Lung (tissue), 12 donors: ENCODE measurements around the gene ACBD6. TPM values are rescaled to one million over a fixed set of nuclear protein-coding genes. Genes with fewer than 3 reads are reported as not detected.

Experiments
- ATAC-seq: fragments of 200-7000 bp; cut with Tn5 transposase; one replicate; pipeline ENCODE4 v1.9.1; 2020; ENCODE audit warnings: moderate number of reproducible peaks; ENCODE audit not compliant: insufficient read depth, low FRiP score
- DNase-seq, 3 donors: peaks; one replicate each; pipeline ENCODE4 v3.0.0-alpha.2; 2013 to 2017
- H3K27ac ChIP-seq, 2 donors: one replicate each; pipeline ENCODE4 v1.5.1; 2013; ENCODE audit warnings: mild to moderate bottlenecking in 2 of 2, moderate library complexity in 2 of 2, control low read depth in 1 of 2, inconsistent platforms in 1 of 2, low read depth in 1 of 2, low read length in 1 of 2
- H3K27me3 ChIP-seq, 3 donors: one replicate each; pipeline ENCODE4 v1.5.1; 2013; ENCODE audit warnings: low read length in 2 of 3; ENCODE audit not compliant: control insufficient read depth in 3 of 3, insufficient read depth in 3 of 3
- H3K36me3 ChIP-seq, 4 donors: one replicate each; pipeline ENCODE4 v1.5.1; 2013; ENCODE audit warnings: low read length in 4 of 4, mild to moderate bottlenecking in 1 of 4, moderate library complexity in 1 of 4; ENCODE audit not compliant: control insufficient read depth in 4 of 4, insufficient read depth in 4 of 4
- H3K4me1 ChIP-seq, 5 donors: one replicate each; pipeline ENCODE4 v1.5.1; 2013; ENCODE audit warnings: low read length in 5 of 5, mild to moderate bottlenecking in 2 of 5, moderate library complexity in 1 of 5; ENCODE audit not compliant: control insufficient read depth in 5 of 5, insufficient read depth in 5 of 5
- H3K4me3 ChIP-seq: one replicate; pipeline ENCODE4 v1.5.1; 2013; ENCODE audit warnings: mild to moderate bottlenecking, control low read depth, moderate library complexity
- H3K9ac ChIP-seq, 2 donors: one replicate each; pipeline ENCODE4 v1.5.1; 2013; ENCODE audit warnings: low read length in 2 of 2, control low read depth in 1 of 2; ENCODE audit not compliant: insufficient read depth in 1 of 2
- H3K9me3 ChIP-seq, 4 donors: one replicate each; pipeline ENCODE4 v1.5.1; 2013; ENCODE audit warnings: low read length in 3 of 4, mild to moderate bottlenecking in 1 of 4, moderate library complexity in 1 of 4; ENCODE audit not compliant: control insufficient read depth in 4 of 4, insufficient read depth in 3 of 4
- WGBS, 2 donors: extraction: QIAGEN DNeasy Blood & Tissue Kit; methylation state at CpG; one replicate each; pipeline ENCODE4 v1.1.7; 2013; 5-methylcytosine and 5-hydroxymethylcytosine counted together
- polyA plus RNA-seq, 2 donors: library from polyadenylated mRNA; stranded (reverse); fragments of 200-250 nt; gene quantifications; one replicate each; pipeline ENCODE4 v1.2.1, GENCODE V29; 2013
- total RNA-seq, 2 donors: library from RNA; depleted of rRNA in 1 of 2; stranded (reverse); fragments of >200 nt in 1 of 2; gene quantifications; one replicate each; pipeline ENCODE4 v1.2.1, GENCODE V29; 2014 to 2021
- TF ChIP-seq, protein P1 (sequence below): IDR thresholded peaks from 2 replicates; pipeline ENCODE4 v1.5.1; 2012; ENCODE audit warnings: mild to moderate bottlenecking; ENCODE audit errors: control extremely low read depth, extremely low read depth
- donor health status: control.
- donor health status: control.
- donor health status: Bipolar disorder and iron deficiency.
- donor health status: healthy.
- donor health status: DM: yes; HTN: yes; CAD: no.

Gene ACBD6
- total and polyA plus RNA-seq, 4 donors = 28.1 to 53.3 (median 41.1) TPM

GRCh38 chr1:180386745-180387367 lies 115.5 kb downstream of the ACBD6 start:
- no peak overlapping the region for H3K4me3 ChIP-seq
- peaks cover 0 to 21% (median 4%) of the 10 kb centered on the region in 4 donors for H3K9me3 ChIP-seq
- WGBS, 2 donors = 94% methylated on average over 4 of the region's 4 CpGs
- H3K27me3 ChIP-seq = no peaks in the 10 kb centered on the region
- TF ChIP-seq, protein P1, sequence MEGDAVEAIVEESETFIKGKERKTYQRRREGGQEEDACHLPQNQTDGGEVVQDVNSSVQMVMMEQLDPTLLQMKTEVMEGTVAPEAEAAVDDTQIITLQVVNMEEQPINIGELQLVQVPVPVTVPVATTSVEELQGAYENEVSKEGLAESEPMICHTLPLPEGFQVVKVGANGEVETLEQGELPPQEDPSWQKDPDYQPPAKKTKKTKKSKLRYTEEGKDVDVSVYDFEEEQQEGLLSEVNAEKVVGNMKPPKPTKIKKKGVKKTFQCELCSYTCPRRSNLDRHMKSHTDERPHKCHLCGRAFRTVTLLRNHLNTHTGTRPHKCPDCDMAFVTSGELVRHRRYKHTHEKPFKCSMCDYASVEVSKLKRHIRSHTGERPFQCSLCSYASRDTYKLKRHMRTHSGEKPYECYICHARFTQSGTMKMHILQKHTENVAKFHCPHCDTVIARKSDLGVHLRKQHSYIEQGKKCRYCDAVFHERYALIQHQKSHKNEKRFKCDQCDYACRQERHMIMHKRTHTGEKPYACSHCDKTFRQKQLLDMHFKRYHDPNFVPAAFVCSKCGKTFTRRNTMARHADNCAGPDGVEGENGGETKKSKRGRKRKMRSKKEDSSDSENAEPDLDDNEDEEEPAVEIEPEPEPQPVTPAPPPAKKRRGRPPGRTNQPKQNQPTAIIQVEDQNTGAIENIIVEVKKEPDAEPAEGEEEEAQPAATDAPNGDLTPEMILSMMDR = no peak
- no peak overlapping the region for H3K9ac ChIP-seq
- peaks cover 0 to 8% (median 2%) of the 10 kb centered on the region in 4 donors for H3K36me3 ChIP-seq
- no peaks in the 10 kb centered on the region for H3K4me1 ChIP-seq
- DNase-seq = no peak
- no peak overlapping the region for H3K27ac ChIP-seq
- no peak for ATAC-seq

GRCh38 chr1:180385144-180385543 lies 117.2 kb downstream of the ACBD6 start:
- TF ChIP-seq, protein P1 = no peak
- Histone ChIP-seq H3K27me3 (no peaks in the 10 kb centered on the region), H3K27ac (no peak overlapping the region), H3K36me3 (peaks cover 0 to 8% (median 2%) of the 10 kb centered on the region in 4 donors), H3K4me1 (no peaks in the 10 kb centered on the region), H3K9ac (no peak overlapping the region), H3K9me3 (peaks cover 0 to 19% (median 6%) of the 10 kb centered on the region in 4 donors), H3K4me3 (no peak overlapping the region)
- ATAC-seq (no peak), DNase-seq (no peak)

DNA sequence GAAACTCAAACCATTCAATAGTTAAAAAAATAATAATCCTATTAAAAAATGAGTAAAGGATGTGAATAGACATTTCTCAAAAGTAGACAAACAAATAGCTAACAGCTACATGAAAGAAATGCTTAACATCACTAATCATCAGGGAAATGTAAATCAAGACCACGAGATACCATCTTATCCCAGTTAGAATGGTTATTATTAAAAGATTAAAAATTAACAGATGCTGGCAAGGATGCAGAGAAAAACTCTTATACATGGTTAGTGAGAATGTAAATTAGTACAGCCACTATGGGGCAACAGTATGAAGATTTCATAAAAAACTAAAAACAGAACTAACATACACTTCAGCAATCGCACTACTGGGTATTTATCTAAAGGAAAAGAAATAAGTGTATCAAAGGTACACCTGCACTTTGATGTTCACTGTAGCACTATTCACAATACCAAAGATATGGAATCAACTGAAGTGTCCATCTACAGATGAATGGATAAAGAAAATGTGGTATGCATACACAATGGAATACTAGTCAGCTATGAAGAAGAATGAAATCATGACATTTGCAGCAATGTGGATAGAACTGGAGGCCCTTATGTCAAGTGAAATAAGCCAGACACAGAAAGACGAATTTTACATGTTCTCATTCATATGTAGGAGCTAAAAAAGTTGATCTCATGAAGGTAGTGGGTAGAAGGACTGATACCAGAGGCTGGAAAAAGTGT lies 117.9 kb downstream of the ACBD6 start:
- Histone ChIP-seq H3K27me3 (no peaks in the 10 kb centered on the region), H3K4me3 (no peak overlapping the region), H3K9me3 (peaks cover 2 to 24% (median 9%) of the 10 kb centered on the region in 4 donors), H3K27ac (no peak overlapping the region), H3K36me3 (peaks cover 0 to 12% (median 2%) of the 10 kb centered on the region in 4 donors), H3K9ac (no peak overlapping the region), H3K4me1 (no peaks in the 10 kb centered on the region)
- WGBS, 2 donors = 84 to 96% methylated on average over 3 of the region's 3 CpGs
- TF ChIP-seq, protein P1 = no peak
- DNase-seq (no peak), ATAC-seq (no peak)
